Neural cell (in vitro differentiated cells): Measurements from ENCODE around the gene WDR75. TPM values are rescaled to one million over a fixed set of nuclear protein-coding genes. Genes with fewer than 3 reads are reported as not detected.
"Not testable (repeated sequence)": the region's sequence is repeated elsewhere in the genome, so short reads cannot be mapped to it uniquely, and the experiment has no call there.

Experiments
- H2AFZ ChIP-seq: fragments of 200-600, 300-800 bp; sonication (generic), shearing (Covaris generic); 2 replicates; pipeline ENCODE4 v1.6.0; 2014; ENCODE audit warnings: low read depth, mild to moderate bottlenecking, antibody characterized with exemption, low read length, moderate library complexity
- H3F3A ChIP-seq: fragments of 200-600 bp; shearing (Covaris generic); 2 replicates; pipeline ENCODE4 v1.6.1; 2016; ENCODE audit warnings: mild to moderate bottlenecking, moderate library complexity, mixed read lengths, antibody characterized with exemption, low read length; ENCODE audit not compliant: insufficient read depth, poor library complexity, severe bottlenecking
- H3K27ac ChIP-seq: fragments of 200-600, 300-800 bp; sonication (generic), shearing (Covaris generic); 2 replicates; pipeline ENCODE4 v1.5.1; 2014; ENCODE audit warnings: mild to moderate bottlenecking, low read length, moderate library complexity
- H3K27me3 ChIP-seq: fragments of 300-800, 200-600 bp; sonication (generic), shearing (Covaris generic); 2 replicates; pipeline ENCODE4 v1.6.0; 2014; ENCODE audit warnings: mild to moderate bottlenecking, low read depth, low read length, moderate library complexity; ENCODE audit not compliant: insufficient read depth
- H3K36me3 ChIP-seq: fragments of 300-800, 200-600 bp; sonication (generic), shearing (Covaris generic); 2 replicates; pipeline ENCODE4 v1.5.1; 2014; ENCODE audit warnings: mild to moderate bottlenecking, antibody characterized with exemption, low read length, moderate library complexity; ENCODE audit not compliant: insufficient read depth
- H3K4me2 ChIP-seq: fragments of 300-800, 200-600 bp; sonication (generic), shearing (Covaris generic); 2 replicates; pipeline ENCODE4 v1.6.0; 2014; ENCODE audit warnings: mild to moderate bottlenecking, low read length
- H3K4me3 ChIP-seq: fragments of 300-800, 200-600 bp; sonication (generic), shearing (Covaris generic); 2 replicates; pipeline ENCODE4 v1.5.1; 2014; ENCODE audit warnings: mild to moderate bottlenecking, low read length, moderate library complexity
- H3K79me2 ChIP-seq: fragments of 200-600 bp; shearing (Covaris generic); replicated peaks from 2 replicates; pipeline ENCODE4 v1.6.0; 2014; ENCODE audit warnings: mild to moderate bottlenecking, low read length, moderate library complexity; ENCODE audit not compliant: insufficient read depth
- H3K9ac ChIP-seq: fragments of 300-800, 200-600 bp; sonication (generic), shearing (Covaris generic); 2 replicates; pipeline ENCODE4 v1.6.1; 2016; ENCODE audit warnings: mild to moderate bottlenecking, low read length, mixed read lengths
- H3K9me2 ChIP-seq: fragments of 200-600 bp; shearing (Covaris generic); 2 replicates; pipeline ENCODE4 v1.6.1; 2016; ENCODE audit warnings: mild to moderate bottlenecking, low read length, mixed read lengths; ENCODE audit not compliant: insufficient read depth
- H3K9me3 ChIP-seq: fragments of 200-600, 300-800 bp; sonication (generic), shearing (Covaris generic); 2 replicates; pipeline ENCODE4 v1.6.1; 2016; ENCODE audit warnings: mild to moderate bottlenecking, mixed run types, low read length, moderate library complexity, mixed read lengths
- H4K20me1 ChIP-seq: fragments of 200-600 bp; shearing (Covaris generic); 2 replicates; pipeline ENCODE4 v1.6.1; 2016; ENCODE audit warnings: mild to moderate bottlenecking, mixed run types; ENCODE audit not compliant: insufficient read depth
- EP300 ChIP-seq: fragments of 450-650 bp; conservative IDR thresholded peaks from 2 replicates; pipeline ENCODE4 v1.6.1; 2014; ENCODE audit warnings: antibody characterized with exemption, mild to moderate bottlenecking, moderate library complexity; ENCODE audit not compliant: poor library complexity, severe bottlenecking
- EZH2 ChIP-seq: fragments of 200-600, 300-800 bp; shearing (Covaris generic), sonication (generic); IDR thresholded peaks from 2 replicates; pipeline ENCODE4 v1.6.1; 2014; ENCODE audit warnings: antibody characterized with exemption, low read length, borderline replicate concordance, mild to moderate bottlenecking; ENCODE audit not compliant: insufficient read depth, poor library complexity, severe bottlenecking
- MXI1 ChIP-seq: fragments of 450-650 bp; conservative IDR thresholded peaks from 2 replicates; pipeline ENCODE4 v1.6.1; 2014; ENCODE audit warnings: antibody characterized with exemption, mild to moderate bottlenecking; ENCODE audit not compliant: poor library complexity, severe bottlenecking
- POLR2AphosphoS5 ChIP-seq: IDR thresholded peaks from 2 replicates; pipeline ENCODE4 v1.6.1; 2012
- RAD21 ChIP-seq: fragments of 450-650 bp; conservative IDR thresholded peaks from 2 replicates; pipeline ENCODE4 v1.6.1; 2014; ENCODE audit warnings: antibody characterized with exemption, mild to moderate bottlenecking, moderate library complexity
- SMC3 ChIP-seq: fragments of 450-650 bp; conservative IDR thresholded peaks from 2 replicates; pipeline ENCODE4 v1.6.1; 2014; ENCODE audit warnings: antibody characterized with exemption, mild to moderate bottlenecking, moderate library complexity; ENCODE audit not compliant: poor library complexity
- TAF1 ChIP-seq: IDR thresholded peaks from 2 replicates; pipeline ENCODE4 v1.6.1; 2012; ENCODE audit warnings: low read depth
- polyA plus RNA-seq: library from polyadenylated mRNA; depleted of rRNA; stranded (reverse); fragments of >200 nt; gene quantifications from 2 replicates; pipeline ENCODE4 v1.2.3, GENCODE V29; 2014
- TF ChIP-seq, protein P1 (sequence below): IDR thresholded peaks from 2 replicates; pipeline ENCODE4 v1.6.1; 2012; ENCODE audit warnings: borderline replicate concordance
- TF ChIP-seq, protein P2 (sequence below): fragments of 450-650 bp; IDR thresholded peaks from 2 replicates; pipeline ENCODE4 v1.5.1; 2014; ENCODE audit warnings: antibody characterized with exemption, mild to moderate bottlenecking, moderate library complexity; ENCODE audit not compliant: poor library complexity, severe bottlenecking

The WDR75 gene
- polyA plus RNA-seq, 1 donor from 2014 or later, result 62.5 TPM

DNA sequence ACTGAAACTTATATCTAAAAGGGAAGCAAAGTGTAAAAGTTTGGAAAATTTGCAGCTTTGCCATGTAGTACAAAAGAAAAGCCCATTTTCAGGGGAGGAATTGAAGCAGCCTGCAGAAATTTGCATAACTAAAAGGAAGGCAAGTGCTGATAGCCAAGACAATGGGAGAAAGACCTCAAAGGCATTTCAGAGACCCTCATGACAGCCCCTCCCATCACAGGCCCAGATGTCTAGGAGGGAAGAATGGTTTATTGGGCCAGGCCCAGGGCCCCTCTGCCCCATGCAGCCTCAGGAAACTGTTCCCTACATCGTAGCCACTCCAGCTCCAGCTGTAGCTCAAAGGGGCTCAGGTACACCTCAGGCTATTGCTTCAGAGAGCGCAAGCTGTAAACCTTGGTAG lies 14.4 kb upstream of the WDR75 start:
- Histone ChIP-seq H3K36me3 (no peaks in the 10 kb centered on the region), H3K79me2 (no peaks in the 10 kb centered on the region), H3F3A (no peaks in the 10 kb centered on the region), H3K9me2 (no peaks in the 10 kb centered on the region), H3K4me2 (no peak overlapping the region), H3K4me3 (no peak overlapping the region), H2AFZ (no peak overlapping the region), H3K27me3 (no peaks in the 10 kb centered on the region), H3K27ac (no peak overlapping the region), H3K9ac (no peak overlapping the region), H4K20me1 (no peaks in the 10 kb centered on the region), H3K9me3 (no peaks in the 10 kb centered on the region)
- TF ChIP-seq TAF1 (no peak), EZH2 (no peak), EP300 (no peak), POLR2AphosphoS5 (no peak)
- TF ChIP-seq, protein P1, sequence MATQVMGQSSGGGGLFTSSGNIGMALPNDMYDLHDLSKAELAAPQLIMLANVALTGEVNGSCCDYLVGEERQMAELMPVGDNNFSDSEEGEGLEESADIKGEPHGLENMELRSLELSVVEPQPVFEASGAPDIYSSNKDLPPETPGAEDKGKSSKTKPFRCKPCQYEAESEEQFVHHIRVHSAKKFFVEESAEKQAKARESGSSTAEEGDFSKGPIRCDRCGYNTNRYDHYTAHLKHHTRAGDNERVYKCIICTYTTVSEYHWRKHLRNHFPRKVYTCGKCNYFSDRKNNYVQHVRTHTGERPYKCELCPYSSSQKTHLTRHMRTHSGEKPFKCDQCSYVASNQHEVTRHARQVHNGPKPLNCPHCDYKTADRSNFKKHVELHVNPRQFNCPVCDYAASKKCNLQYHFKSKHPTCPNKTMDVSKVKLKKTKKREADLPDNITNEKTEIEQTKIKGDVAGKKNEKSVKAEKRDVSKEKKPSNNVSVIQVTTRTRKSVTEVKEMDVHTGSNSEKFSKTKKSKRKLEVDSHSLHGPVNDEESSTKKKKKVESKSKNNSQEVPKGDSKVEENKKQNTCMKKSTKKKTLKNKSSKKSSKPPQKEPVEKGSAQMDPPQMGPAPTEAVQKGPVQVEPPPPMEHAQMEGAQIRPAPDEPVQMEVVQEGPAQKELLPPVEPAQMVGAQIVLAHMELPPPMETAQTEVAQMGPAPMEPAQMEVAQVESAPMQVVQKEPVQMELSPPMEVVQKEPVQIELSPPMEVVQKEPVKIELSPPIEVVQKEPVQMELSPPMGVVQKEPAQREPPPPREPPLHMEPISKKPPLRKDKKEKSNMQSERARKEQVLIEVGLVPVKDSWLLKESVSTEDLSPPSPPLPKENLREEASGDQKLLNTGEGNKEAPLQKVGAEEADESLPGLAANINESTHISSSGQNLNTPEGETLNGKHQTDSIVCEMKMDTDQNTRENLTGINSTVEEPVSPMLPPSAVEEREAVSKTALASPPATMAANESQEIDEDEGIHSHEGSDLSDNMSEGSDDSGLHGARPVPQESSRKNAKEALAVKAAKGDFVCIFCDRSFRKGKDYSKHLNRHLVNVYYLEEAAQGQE, result no peak

DNA sequence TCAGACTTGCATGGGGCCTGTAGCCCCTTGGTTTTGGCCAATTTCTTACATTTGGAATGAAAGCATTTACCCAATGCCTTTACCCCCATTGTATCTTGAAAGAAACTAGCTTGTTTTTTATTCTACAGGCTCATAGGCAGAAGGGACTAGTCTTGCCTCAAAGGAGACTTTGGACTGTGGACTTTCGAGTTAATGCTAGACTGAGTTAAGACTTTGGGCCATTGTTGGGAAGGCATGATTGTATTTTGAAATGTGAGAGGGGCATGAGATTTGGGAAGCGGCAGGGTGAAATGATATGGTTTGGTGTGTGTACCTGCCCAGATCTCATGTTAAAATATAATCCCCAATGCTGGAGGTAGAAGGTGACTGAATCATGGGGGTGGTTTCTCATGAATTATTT lies 13.4 kb upstream of the WDR75 start:
- Histone ChIP-seq H2AFZ (no peak overlapping the region), H3K79me2 (no peaks in the 10 kb centered on the region), H3K4me2 (no peak overlapping the region), H3K9me3 (no peaks in the 10 kb centered on the region), H3K27ac (no peak overlapping the region), H3K9ac (no peak overlapping the region), H3K4me3 (no peak overlapping the region), H3F3A (no peaks in the 10 kb centered on the region), H4K20me1 (no peaks in the 10 kb centered on the region), H3K36me3 (no peaks in the 10 kb centered on the region), H3K9me2 (no peaks in the 10 kb centered on the region), H3K27me3 (no peaks in the 10 kb centered on the region)
- TF ChIP-seq, protein P1, result no peak
- TF ChIP-seq, protein P2, sequence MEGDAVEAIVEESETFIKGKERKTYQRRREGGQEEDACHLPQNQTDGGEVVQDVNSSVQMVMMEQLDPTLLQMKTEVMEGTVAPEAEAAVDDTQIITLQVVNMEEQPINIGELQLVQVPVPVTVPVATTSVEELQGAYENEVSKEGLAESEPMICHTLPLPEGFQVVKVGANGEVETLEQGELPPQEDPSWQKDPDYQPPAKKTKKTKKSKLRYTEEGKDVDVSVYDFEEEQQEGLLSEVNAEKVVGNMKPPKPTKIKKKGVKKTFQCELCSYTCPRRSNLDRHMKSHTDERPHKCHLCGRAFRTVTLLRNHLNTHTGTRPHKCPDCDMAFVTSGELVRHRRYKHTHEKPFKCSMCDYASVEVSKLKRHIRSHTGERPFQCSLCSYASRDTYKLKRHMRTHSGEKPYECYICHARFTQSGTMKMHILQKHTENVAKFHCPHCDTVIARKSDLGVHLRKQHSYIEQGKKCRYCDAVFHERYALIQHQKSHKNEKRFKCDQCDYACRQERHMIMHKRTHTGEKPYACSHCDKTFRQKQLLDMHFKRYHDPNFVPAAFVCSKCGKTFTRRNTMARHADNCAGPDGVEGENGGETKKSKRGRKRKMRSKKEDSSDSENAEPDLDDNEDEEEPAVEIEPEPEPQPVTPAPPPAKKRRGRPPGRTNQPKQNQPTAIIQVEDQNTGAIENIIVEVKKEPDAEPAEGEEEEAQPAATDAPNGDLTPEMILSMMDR, result no peak
- TF ChIP-seq RAD21 (no peak), SMC3 (no peak), EP300 (no peak), MXI1 (no peak)

DNA sequence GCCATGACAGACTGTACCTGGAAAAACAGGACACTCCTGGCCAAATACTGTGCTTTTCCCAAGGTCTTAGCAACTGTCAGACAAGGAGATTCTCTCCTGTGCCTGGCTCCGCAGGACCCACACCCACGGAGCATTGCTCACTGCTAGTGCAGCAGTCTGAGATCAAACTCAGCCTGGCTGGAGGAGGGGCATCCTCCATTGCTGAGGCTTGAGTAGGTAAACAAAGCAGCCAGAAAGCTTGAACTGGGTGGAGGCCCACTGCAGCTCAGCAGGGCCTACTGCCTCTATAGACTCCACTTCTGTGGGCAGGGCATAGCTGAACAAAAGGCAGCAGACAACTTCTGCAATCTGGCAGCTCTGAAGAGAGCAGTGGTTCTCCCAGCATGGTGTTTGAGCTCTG lies 10.8 kb upstream of the WDR75 start:
- H2AFZ ChIP-seq, H3K27me3 ChIP-seq, H3K9ac ChIP-seq, H4K20me1 ChIP-seq, H3K27ac ChIP-seq, H3K9me2 ChIP-seq, H3K4me2 ChIP-seq, H3K79me2 ChIP-seq, H3F3A ChIP-seq, H3K36me3 ChIP-seq, H3K4me3 ChIP-seq, H3K9me3 ChIP-seq: not testable (repeated sequence)

DNA sequence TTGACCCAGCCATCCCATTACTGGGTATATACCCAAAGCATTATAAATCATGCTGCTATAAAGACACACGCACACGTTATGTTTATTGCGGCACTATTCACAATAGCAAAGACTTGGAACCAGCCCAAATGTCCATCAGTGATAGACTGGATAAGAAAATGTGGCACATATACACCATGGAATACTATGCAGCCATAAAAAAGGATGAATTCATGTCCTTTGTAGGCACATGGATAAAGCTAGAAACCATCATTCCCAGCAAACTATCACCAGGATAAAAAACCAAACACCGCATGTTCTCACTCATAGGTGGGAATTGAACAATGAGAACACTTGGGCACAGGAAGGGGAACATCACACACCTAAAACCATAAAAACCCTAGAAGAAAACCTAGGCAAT lies 5.5 kb upstream of the WDR75 start:
- H3K9ac ChIP-seq, H3K79me2 ChIP-seq, H3K4me2 ChIP-seq, H3K27ac ChIP-seq, H2AFZ ChIP-seq, H3F3A ChIP-seq, H3K27me3 ChIP-seq, H3K9me3 ChIP-seq, H3K9me2 ChIP-seq, H3K36me3 ChIP-seq, H4K20me1 ChIP-seq, H3K4me3 ChIP-seq: not testable (repeated sequence)
